GM19452 (cell line): ENCODE measurements around the gene DARS1.

Experiments used
- ATAC-seq: cut with Tn5 transposase; IDR thresholded peaks from one replicate; pipeline ENCODE4 v1.9.1; 2021; ENCODE audit not compliant: unreplicated experiment

The DARS1 gene

DNA sequence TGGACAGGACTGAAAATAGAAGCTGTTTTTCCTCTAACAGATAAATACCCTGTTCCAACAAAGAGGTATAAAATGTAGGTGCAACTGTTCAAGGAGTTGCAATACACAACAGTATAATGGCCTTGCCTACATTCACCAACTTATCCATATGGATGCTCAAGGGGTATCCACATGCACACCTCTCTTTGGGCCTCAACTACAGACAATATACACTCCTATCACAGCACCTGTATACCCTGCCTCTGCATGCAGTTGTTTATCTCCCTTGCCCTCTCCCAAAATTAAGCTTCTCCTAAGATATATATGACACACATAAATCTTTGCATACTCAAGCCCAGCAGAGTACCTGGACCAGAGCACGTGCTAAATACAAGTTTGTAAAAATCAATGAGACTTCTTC is 37.3 kb downstream of the DARS1 start:
- ATAC-seq = no peak

DNA sequence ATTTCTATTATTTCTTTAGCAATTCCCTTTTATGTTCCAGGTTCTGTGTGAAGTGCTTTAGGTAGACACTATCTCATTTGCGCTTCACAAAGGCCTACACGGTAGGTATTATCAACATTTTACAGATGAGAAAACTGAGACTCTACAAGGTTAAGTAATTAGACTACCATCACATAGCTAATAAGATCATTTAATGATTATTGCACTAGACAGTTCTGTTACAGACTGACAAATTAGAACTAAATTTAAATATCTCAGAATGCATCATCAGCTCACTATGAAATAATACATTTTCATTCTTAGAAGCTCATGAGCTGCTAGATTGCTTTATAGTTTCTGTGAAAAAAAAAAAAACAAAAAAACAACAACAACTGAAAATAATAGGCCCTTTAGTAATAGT is 37.9 kb downstream of the DARS1 start:
- ATAC-seq = no peak

DNA sequence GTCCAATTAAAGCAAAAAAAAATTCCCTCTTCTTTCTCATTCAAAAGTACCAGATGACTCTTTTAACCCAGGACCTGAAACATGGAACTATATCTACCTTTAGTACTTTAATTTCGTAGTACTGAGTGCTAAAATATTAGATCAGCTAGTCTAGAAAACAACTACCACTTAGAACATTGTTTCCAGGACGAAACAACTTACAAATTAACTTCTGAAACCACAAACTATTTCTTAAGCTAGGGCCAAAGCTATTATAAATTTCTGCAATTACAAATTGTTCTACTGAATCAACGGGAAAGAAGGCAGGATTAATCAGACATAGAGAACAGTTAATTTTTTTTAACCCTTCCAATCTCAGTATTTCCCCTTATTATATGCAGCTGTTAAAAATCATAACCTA is 39.9 kb downstream of the DARS1 start:
- ATAC-seq = no peak

DNA sequence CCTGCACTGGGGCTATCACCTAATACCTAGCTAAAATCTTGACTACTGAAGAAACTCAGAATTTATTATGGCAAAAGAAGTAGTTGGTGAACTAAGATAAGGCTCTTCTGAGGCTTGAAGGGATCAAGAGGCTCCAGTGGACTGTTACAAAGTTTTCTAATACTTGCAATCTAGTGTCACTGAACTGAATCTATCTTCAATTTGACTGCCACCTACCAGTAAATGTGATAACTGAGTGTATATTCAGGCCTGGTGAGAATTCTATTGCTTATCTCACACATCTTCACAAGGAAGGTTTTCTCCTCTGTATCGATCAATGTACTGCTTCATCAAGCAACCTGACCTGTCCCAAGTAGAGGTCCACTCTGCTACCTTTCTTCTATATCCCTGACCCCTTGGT is 40.8 kb downstream of the DARS1 start:
- ATAC-seq = no peak

DNA sequence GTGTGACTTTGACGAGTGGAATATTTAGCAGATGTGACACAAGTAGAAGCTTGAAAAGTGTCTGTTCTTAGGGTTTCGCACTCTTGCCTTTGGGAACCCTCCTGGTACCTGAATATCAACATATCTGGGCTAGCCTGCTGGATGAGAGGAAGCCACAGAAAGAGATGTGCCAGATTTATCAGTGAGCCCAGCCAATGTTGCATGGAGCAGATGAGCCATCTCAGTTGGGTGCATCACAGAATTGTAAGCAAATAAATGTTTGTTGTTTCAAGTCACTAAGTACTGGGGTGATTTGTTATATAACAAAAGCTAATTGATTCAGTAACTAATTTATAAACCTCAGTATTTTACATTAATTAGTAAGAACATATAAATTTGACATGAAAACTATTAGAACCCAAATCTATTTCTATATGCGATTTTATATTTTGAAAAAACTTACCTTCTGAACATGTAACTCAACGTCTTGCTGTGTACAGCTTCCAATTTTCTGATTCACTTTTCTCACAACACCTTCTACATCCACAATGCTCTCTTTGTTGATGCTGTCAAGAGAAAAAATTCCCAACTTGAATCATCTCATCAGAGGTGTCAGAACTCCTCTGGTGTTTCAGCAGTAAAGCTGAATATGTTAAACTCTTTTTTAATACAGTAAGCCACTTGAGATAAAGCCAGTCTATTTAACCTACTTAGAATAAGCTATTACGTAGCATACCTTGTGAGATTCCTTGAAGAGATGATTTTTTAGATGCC is 42.3 kb downstream of the DARS1 start:
- no peak for ATAC-seq

DNA sequence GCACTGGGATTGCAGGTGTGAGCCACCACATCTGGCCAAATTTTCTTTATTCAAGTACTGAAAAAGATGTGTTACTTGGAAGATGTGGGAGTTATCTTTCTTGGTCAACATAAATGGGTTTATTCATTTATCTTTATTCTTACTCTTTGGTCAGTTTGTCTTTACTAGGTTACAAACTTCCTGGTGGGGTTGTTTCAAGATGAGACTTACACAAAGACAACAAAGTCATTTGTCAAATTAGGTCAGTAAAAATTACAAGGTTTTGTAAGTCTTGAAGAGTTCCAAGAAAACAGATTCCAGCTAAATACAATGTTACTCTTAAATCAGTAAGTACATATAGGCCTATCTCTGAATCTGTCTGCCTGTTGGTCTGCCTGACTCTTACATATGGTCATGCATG is 48.9 kb downstream of the DARS1 start:
- ATAC-seq = no peak

DNA sequence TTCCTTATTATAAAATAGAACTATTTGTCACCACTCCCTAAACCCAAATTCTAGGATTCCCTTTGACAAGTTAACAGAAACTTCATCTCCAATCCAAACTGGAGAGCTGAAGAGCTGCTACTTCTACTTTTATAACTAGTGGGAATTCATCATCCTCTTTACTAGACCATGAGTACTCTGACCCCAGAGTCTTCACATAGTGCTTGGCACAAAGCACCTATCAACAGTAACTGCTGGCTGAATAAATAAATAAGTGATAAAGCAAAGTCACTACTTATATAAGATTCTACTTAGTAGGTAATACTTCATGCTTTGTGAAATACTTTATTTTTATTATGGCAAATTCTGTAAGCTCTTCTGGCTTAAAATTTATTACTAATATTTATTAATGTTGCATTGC is 49.5 kb downstream of the DARS1 start:
- ATAC-seq = no peak

DNA sequence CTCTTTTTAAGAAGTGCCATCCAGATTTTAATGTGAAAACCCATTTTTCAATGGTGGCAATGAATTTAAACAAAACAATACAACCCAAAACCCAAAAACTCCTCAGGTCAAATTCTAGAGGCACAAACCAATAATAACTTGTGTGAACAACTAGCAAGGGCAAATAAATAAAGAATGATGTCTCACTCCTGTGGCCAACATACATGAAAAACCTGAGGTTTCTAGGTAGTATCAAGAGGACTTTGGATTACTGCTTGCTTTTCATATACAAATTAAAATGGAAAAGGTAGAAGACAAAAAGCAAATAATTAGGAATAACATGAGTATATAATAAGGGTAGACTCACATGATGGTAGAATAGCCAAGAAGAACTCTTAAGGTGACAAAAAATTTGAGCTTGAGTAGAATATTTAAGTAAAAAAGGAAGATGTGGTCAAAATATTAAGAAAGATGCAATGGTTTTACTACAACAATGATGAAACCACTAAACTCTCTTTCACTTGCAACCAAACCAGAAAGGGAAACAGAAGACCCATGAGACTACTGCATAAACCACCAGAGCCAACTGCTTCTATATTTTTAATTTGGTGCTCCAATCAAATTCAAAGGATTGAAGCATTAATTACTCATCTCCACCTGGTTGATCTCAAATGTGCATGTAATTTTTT is 53.5 kb downstream of the DARS1 start:
- ATAC-seq = peak; percentile 89

DNA sequence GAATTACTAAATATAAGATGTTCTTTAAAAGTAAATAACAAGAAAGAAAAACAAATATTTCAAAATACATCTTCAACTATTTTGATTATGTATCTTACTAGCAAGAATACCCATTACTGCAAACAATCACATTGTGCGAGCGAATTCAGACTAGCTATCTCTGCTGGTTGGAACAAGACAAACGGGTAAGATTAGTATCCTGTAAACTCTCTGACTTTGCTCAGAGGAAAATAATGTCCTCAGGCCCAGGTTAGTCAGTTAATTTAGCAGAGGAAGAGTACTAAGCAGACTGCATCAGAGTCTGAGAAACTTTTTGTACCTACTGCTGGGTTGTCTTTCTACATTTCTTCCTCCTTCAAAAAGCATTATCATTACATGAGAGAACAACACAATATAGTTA is 58.8 kb downstream of the DARS1 start:
- ATAC-seq = no peak

DNA sequence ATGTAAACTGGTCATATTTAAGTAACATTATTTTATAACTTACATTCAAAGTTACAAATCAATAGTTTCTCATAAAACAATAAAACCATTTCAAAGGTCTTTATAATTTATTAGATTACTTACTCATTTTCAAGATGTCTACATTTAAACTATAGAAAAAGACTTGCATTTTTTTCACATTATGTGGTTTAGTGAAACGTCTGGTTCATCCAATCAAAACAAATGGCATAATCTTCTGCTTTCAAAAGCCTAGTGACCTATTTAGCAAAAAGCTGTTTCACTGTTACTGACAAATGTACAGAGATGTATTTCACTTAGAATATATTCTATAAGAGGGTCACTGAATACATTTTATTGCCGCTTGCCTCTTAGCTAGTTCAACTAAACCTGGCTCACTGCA is 59.9 kb downstream of the DARS1 start:
- no peak for ATAC-seq

DNA sequence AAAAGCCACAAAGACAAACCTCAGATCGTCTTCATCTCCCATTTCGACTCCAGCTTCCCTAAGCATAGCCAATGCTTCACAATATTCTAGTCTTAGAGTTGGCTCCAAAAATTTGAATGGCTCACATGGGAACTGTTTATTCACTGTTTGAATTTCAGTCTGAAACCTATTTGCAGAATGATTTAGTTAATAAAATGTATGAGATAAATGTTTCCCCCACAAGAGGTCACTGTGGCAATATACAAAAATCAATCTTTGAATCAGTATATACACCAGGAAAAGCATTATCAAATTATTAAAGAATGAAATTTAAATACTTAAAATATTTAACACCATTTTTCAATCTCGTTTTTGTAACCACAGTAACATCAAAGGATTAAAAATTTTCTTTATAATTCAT is 69.2 kb downstream of the DARS1 start:
- ATAC-seq = no peak

DNA sequence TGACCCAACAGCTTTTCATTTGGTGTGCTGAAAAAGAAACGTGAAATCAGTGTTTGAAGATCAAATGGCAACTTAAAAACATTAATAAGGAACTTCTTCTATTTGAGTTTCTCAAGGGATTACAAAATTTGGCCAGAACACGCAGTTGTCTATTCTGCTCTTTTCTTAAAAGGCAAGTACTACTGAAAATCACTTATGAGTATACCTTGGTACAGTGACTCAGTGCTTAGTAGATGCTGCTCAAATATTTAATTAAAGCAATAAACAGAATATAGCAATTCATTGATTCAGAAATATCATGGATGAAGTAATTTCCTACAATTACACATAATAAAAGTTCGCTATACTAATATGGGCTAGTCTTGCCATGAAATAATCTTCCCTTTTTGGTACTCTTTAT is 70.9 kb downstream of the DARS1 start:
- no peak for ATAC-seq

DNA sequence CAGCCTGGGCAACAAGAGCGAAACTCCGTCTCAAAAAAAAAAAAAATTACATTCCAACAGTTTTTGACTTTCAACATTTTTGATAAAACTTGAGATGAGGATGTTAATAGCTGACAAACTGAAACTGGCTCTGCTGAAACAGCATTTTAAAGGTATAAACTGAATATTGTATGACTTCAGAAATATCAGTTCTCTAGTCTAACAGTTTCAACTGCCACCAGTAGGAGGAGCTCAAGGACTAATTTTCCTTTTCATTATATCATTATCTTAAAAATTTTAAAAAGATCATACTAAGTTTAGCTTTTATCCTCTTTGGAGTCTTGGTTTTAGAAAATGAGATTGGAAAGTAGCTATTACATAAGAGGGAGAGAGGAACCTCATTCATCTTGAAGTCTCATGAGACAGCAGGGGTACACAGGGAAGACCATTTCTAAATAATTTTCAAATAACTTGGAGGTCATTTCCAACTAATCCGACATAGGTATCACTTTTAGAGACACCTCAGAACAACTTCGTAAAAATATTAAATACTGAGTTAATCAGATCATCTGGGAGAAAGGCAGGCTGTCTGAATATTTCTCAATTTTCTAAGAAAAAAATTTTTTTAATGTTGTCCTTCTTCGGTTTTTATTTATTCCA is 71.6 kb downstream of the DARS1 start:
- ATAC-seq = no peak

DNA sequence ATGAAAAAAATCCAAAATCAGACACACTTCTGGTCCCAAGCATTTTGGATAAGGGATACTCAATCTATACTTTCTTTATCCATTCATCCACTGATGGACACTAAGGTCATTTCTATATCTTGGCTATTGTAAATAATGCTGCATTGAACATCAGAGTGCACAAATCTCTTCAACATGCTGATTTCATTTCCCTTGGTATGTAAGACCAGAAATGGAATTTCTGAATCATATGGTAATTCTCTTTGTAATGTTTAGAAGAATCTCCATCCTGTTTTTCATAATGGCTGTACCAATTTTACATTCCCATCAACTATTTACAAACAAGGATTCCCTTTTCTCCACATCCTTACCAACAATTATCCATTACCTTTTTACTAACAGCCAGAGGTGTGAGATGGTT is 75.5 kb downstream of the DARS1 start:
- no peak for ATAC-seq

DNA sequence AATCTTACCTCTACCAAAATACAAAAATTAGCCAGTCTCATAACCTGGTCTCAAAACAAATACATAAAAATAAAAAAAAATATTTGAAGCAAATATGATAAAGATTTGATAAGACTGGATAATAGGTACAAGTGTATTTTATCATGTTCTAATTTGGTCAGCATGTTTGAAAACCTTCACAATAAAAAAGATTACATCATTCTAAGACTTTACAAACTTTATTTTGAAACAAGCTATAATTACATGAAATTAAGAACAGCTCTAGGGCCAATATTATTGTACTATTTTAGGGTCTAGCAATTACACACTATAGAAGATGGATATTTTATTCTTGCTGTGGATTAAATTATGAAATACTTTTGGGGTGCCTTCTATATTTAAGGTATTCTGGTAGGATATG is 79.7 kb downstream of the DARS1 start:
- ATAC-seq = no peak

DNA sequence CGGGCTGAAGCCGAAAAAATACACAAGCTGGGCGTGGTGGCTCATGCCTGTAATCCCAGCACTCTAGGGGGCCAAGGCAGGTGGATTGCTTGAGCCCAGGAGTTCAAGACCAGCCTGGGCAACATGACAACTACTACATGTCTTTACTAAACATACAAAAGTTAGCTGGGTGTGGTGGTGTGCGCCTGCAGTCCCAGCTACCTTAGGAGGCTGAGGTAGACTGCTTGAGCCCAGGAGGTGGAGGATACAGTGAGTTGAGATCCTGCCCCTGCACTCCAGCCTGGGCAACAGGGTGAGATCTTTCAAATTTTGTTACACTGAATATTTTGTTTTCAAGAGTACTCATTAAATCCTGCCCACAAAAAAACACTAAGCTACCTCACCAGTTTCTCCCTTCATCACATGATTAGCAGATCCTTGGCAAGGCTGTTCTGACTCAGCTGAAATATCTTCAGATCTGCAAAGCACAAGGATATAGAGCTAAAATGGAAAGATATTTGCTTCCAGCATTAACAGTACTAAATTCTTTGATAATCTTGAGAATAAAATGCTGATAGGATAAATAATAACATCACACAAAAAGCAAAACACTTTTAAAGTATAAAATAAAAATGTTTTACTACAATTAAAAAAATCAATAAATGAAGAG is 81.0 kb downstream of the DARS1 start:
- ATAC-seq = no peak

DNA sequence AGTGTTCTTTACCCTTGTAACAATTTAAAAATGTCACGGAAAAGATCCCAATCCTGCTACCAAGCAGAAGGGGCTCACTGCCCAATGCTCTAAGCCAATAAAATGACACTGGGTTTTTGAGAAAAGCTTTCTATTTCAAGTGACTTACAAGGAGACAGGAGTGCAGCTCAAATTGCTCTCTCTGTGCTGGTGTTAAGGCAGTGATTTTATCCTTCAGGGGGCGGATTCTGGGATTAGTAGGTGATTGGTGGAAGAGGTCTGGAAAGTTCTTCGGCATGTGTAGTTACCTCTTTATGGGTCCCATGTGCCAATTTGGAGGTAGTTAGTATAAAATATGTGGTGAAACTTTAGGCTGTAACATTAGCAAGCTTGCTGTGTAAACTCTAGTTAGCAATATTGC is 81.8 kb downstream of the DARS1 start:
- no peak for ATAC-seq

DNA sequence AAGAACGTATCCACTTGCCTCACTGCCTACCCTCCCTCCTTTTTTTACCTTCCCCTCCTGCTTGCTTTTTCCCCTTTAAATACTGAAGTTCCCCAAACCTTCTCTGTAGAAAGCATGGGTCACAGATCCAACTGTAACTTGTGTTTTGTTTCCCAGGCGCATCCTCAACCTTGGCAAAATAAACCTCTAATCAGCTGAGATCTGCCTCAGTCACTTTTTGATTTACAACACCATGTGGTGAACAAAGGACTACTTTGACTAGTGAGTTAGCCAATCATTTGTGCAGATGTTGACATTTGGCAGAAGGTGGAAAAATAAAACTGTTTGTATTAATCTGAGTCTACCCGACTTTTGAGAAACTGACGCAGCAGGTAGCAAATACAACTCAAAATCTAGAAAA is 85.9 kb downstream of the DARS1 start:
- ATAC-seq = no peak

DNA sequence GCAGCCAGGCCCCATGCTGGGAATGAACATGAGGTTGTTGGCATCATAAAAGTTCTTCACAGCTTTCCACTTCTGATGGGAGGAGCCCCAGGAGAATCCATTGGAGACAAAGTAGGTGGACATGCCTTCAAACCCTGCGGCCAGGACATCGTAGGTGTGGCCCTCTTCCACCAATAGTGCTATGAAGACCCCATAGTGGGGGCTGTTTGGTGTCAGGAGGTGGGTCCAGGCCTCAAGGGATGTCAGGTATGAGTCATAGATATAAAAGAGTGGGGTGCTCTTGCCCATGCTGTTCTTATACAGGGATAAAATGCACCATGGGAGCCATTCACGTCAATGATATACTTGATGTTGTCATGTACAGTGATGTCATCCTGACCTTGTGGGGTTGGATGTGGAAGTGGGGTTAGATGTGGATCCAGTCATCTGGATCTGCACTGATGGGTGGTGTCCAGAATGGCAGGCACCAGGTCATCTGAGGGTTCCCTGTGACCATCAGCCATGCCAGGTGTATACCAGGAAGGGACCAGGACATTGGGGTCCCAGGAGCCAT is 87.1 kb downstream of the DARS1 start:
- ATAC-seq = no peak

DNA sequence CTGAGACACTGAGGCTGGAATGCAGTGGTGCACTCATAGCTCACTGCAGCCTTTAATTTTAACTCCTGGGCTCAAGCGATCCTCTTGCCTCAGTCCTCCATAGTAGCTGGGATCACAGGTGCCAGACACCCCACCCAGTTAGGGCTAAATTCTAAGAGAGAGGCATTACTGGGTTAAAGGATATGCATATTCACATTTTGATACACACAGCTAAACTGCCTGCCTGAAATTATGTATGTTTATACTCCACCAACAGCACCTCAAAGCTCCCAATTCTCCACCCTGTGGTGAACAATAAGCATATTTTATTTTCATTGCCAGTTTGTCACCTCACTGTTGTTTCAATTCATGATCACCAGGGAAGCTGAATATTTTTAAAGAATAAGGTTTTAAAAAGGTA is 90.5 kb downstream of the DARS1 start:
- ATAC-seq = no peak

DNA sequence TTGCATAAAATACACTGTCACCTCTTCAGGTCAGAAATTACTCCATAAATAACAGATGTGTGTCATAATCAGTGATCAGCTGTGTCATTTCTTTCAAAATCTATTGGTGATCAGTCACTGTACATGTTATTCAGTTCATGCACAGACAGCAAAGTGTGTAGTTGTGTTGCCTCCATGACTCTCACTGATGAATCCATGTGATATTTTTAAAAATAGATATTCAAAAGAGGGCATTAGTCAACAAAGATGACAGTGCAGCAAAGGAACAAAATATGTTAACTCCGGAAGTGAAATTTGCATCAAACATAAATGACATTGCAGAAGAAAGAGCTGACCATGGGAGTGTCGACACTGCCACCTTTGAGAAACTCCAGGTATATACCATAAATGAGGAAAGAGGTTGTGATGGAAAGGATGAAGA is 92.0 kb downstream of the DARS1 start:
- ATAC-seq = no peak

DNA sequence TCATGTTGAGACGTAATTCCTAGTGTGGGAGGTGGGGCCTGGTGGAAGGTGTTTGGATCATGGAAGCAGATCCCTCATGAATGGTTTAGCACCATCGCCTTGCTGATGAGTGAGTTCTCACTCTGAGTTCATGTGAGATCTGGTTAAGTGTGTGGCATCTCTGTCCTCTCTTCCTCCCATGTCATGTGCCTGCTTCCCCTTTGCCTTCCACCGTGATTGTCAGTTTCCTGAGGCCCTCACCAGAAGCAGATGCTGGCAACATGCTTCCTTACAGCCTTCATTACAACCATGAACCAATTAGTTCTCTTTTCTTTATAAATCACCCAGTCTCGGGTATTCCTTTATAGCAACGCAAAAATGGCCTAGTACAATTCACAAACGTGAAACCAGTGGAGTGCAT is 94.6 kb downstream of the DARS1 start:
- no peak for ATAC-seq
